Mucosa of descending colon (tissue), 3 donors: ENCODE data around the gene PTGFRN. TPM values are rescaled to one million over a fixed set of nuclear protein-coding genes. Genes with fewer than 3 reads are reported as not detected.
"Not testable (repeated sequence)": the region's sequence is repeated elsewhere in the genome, so short reads cannot be mapped to it uniquely, and the experiment has no call there.

ENCODE experiments used
- ATAC-seq: fragments of 200-7000 bp; cut with Tn5 transposase; one replicate; pipeline ENCODE4 v1.9.1; 2020; ENCODE audit warnings: mild to moderate bottlenecking, moderate library complexity
- DNase-seq, 3 donors: peaks; one replicate each; pipeline ENCODE4 v3.0.0-alpha.2; 2020
- H3K36me3 ChIP-seq: fragments of 200-600 bp; one replicate; pipeline ENCODE4 v1.8.0; 2021; ENCODE audit warnings: low read depth, mild to moderate bottlenecking
- H3K4me1 ChIP-seq: fragments of 200-600 bp; one replicate; pipeline ENCODE4 v1.8.0; 2021; ENCODE audit warnings: low read depth, mild to moderate bottlenecking
- H3K4me3 ChIP-seq: fragments of 200-600 bp; one replicate; pipeline ENCODE4 v1.8.0; 2021; ENCODE audit warnings: mild to moderate bottlenecking
- H3K9me3 ChIP-seq: fragments of 200-600 bp; one replicate; pipeline ENCODE4 v1.8.0; 2021; ENCODE audit warnings: mild to moderate bottlenecking
- intact Hi-C, 2 donors: fragments of 100-400 bp; cut with DNase I in 1 of 2; cut with micrococcal nuclease in 1 of 2; formaldehyde crosslinking; loops; one replicate each; pipeline versions ENCODE4 v1.11.0 to v1.11.1; 2022; cut with DNase I, micrococcal nuclease
- total RNA-seq, 3 donors: library from RNA; stranded (reverse); fragmentation: NEBNext Ultra II Directional in 2 of 3; extraction: Animal tissue kit (Norgen Biotek cat#: 25700) in 2 of 3; gene quantifications; one replicate each; pipeline versions ENCODE4 v1.2.1 to v1.2.4, GENCODE V29; 2021 to 2023
- TF ChIP-seq, protein P1 (sequence below): fragments of 200-600 bp; IDR thresholded peaks from one replicate; pipeline ENCODE4 v1.8.0; 2022; ENCODE audit warnings: antibody characterized with exemption, mild to moderate bottlenecking
- donor health status: DM: no; HTN: no; CAD: no; lungs with moderate emphysema.
- donor health status: DM: no; HTN: no; CAD: no.
- donor health status: DM: no; HTN: yes; CAD: no.

Gene PTGFRN
- total RNA-seq, 3 donors from 2014 or later, result 74.4 to 185 (median 84.4) TPM

DNA sequence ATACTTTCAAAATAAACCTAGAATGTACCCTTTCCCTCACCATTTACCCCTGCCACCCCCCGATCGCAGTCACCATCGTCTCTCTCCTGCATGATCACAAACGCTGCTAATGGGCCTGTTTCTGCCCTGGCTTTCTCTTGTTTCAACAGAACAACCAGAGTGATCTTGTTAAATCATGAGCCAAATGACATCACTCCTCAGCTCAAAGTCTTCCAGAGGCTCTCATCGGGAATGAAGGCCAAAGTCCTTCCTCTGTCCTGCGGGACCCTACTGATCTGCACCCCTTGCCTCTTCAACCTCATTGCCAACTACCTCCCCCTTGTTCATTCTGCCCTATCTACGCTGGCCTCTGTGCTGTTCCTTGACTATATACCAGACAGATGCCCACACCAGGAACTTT lies 39.4 kb upstream of the PTGFRN start:
- DNase-seq (no peak), ATAC-seq (peak; percentile 36)
- H3K9me3 ChIP-seq, result peaks cover 18% of the 10 kb centered on the region
- intact Hi-C loops, result no loop called here
- no peaks in the 10 kb centered on the region for H3K36me3 ChIP-seq
- H3K4me3 ChIP-seq, result no peak overlapping the region
- TF ChIP-seq, protein P1, sequence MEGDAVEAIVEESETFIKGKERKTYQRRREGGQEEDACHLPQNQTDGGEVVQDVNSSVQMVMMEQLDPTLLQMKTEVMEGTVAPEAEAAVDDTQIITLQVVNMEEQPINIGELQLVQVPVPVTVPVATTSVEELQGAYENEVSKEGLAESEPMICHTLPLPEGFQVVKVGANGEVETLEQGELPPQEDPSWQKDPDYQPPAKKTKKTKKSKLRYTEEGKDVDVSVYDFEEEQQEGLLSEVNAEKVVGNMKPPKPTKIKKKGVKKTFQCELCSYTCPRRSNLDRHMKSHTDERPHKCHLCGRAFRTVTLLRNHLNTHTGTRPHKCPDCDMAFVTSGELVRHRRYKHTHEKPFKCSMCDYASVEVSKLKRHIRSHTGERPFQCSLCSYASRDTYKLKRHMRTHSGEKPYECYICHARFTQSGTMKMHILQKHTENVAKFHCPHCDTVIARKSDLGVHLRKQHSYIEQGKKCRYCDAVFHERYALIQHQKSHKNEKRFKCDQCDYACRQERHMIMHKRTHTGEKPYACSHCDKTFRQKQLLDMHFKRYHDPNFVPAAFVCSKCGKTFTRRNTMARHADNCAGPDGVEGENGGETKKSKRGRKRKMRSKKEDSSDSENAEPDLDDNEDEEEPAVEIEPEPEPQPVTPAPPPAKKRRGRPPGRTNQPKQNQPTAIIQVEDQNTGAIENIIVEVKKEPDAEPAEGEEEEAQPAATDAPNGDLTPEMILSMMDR, result no peak
- no peaks in the 10 kb centered on the region for H3K4me1 ChIP-seq

DNA sequence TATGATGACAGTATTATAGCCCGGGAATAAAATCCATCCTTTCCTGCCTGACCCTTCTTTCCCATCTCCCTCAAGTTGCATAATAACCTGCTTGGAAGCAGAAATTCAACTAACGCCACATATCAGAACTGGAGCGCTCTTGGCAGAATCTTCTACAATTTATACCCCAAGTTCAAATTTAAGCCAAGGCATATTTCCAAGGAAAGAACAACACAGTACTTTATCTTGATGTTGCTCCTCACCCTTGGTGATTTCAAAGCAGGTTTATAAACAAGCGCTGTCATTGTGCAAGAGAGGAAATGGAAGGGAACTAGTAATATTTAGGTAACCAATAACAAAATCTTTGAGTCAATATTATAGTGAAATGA lies 38.0 kb upstream of the PTGFRN start:
- Histone ChIP-seq H3K4me1 (peaks cover 2% of the 10 kb centered on the region), H3K9me3 (peaks cover 7% of the 10 kb centered on the region), H3K36me3 (no peaks in the 10 kb centered on the region), H3K4me3 (no peak overlapping the region)
- intact Hi-C loops, result no loop called here
- ATAC-seq (no peak), DNase-seq (no peak)
- TF ChIP-seq, protein P1, result no peak

DNA sequence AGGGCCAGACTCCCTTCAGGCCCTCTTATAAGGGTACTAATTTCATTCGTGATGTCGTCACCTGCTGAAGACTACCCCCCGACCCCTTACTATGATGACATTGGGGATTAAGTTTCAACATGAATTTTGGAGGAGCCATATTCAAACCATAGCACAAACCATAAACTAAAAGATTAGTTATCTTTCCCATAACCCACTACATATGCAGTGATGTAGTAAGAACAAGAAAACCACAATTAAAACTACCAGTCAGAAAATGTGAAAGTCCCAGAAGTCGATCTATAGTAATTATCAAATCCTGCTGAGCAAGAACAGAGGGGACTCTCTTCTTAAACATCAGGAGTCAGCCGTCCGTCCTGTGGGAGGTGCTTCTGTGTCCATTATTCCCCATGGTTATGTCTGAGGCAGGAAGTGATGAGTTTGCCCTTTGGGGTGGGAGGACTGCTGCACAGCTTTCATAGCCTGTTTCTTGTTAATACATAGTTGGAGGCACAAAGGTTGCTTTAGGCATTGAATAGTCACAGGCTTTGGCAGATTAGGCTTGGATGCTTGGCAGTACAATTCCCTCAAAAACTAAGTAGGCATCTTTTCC lies 35.9 kb upstream of the PTGFRN start:
- TF ChIP-seq, protein P1, result no peak
- intact Hi-C loops, result no loop called here
- no peak for ATAC-seq
- no peaks in the 10 kb centered on the region for H3K36me3 ChIP-seq
- H3K9me3 ChIP-seq, result no peaks in the 10 kb centered on the region
- H3K4me1 ChIP-seq, result peaks cover 11% of the 10 kb centered on the region
- no peak overlapping the region for H3K4me3 ChIP-seq
- no peak for DNase-seq

DNA sequence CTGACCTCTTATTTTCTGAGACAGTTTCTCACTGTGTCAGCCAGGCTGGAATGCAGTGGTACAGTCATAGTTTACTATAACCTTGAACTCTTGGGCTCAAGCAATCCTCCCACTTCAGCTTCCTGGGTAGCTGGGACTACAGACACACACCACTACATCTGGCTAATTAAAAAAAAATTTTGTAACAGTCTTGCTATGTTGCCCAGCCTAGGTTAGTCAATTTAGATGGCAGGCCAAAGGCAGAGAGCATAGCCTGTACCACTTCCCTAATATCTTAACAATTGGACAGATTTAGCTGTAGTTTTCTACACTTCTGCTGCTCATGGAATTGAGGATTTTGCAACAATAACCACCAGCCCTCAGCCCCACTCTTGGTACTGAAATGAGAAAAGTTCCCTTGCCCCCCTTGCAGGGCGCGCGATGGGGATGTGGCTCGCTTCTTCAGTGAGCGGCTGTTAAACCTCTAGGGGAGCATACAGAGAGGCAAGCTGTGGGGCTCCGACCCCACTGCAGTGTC lies 34.9 kb upstream of the PTGFRN start:
- intact Hi-C loops, result no loop called here
- no peaks in the 10 kb centered on the region for H3K36me3 ChIP-seq
- TF ChIP-seq, protein P1, result no peak
- DNase-seq (no peak), ATAC-seq (no peak)
- H3K9me3 ChIP-seq, result no peaks in the 10 kb centered on the region
- no peak overlapping the region for H3K4me3 ChIP-seq
- H3K4me1 ChIP-seq, result peaks cover 11% of the 10 kb centered on the region

DNA sequence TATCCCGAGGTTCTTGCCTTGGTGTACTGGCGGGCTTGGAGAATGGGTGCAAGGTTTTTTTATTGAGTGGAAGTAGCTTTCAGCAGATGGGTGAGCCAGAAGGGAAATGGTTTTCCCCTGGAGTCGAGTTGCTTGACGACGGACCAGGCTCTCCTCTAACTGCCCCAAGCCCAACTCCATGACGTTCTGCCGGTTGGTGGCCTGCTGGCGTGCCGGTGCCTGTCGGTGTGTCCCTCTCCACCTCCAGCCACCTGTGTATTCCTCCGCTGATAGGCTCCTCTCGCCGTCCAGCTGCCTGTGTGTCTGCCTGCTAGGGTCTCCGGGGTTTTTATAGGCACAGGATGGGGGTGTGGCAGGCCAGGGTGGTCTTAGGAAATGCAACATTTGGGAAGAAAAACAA lies 34.3 kb upstream of the PTGFRN start:
- intact Hi-C loops, result no loop called here
- Histone ChIP-seq H3K4me3 (no peak overlapping the region), H3K9me3 (no peaks in the 10 kb centered on the region), H3K36me3 (no peaks in the 10 kb centered on the region), H3K4me1 (peaks cover 11% of the 10 kb centered on the region)
- DNase-seq, result no peak
- TF ChIP-seq, protein P1, result no peak
- no peak for ATAC-seq

DNA sequence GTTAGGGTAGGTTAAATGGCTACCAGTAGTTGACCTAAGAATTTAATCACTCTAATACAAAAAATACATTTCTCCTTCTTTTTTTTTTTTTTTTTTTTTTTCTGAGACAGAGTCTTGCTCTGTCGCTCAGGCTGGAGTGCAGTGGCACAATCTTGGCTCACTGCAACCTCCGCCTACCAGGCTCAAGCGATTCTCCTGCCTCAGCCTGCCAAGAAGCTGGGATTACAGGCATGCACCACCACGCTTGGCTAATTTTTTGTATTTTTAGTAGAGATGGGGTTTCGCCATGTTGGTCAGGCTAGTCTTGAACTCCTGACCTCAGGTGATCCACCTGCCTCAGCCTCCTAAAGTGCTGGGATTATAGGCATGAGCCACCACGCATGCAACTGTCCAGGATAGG lies 33.8 kb upstream of the PTGFRN start:
- DNase-seq, ATAC-seq, H3K9me3 ChIP-seq, intact Hi-C loops, H3K4me3 ChIP-seq, H3K36me3 ChIP-seq: not testable (repeated sequence)
- H3K4me1 ChIP-seq, result peaks cover 11% of the 10 kb centered on the region
